EH (cell line): ENCODE results near the gene KCTD2.
"Not testable (repeated sequence)": the region's sequence is repeated elsewhere in the genome, so short reads cannot be mapped to it uniquely, and the experiment has no call there.

ENCODE experiments used
- DNase-seq: peaks from one replicate; pipeline ENCODE4 v3.0.0-alpha.2; 2015; ENCODE audit warnings: low read depth

Gene KCTD2

GRCh38 chr17:75020331-75021110, 26.5 kb upstream of the KCTD2 start:
- DNase-seq = no peak

GRCh38 chr17:75024686-75025397, 22.2 kb upstream of the KCTD2 start:
- no peak for DNase-seq

- DNase-seq = not testable (repeated sequence)
Observed at GRCh38 chr17:75025398-75025734, 21.7 kb upstream of the KCTD2 start.

GRCh38 chr17:75026650-75027049, 20.4 kb upstream of the KCTD2 start:
- not testable (repeated sequence) for DNase-seq

- DNase-seq = no peak
Observed at GRCh38 chr17:75030161-75030560, 16.9 kb upstream of the KCTD2 start.

GRCh38 chr17:75031972-75032719, 14.9 kb upstream of the KCTD2 start:
- DNase-seq = peak; percentile 89

GRCh38 chr17:75032720-75033280, 14.2 kb upstream of the KCTD2 start:
- peak; percentile 48 for DNase-seq

- DNase-seq = peak; percentile 93
Observed at GRCh38 chr17:75033346-75034235, 13.4 kb upstream of the KCTD2 start.

GRCh38 chr17:75034236-75034908, 12.7 kb upstream of the KCTD2 start:
- DNase-seq = peak; percentile 93

GRCh38 chr17:75036643-75037268, 10.3 kb upstream of the KCTD2 start:
- peak; percentile 67 for DNase-seq

GRCh38 chr17:75039238-75039637, 7.8 kb upstream of the KCTD2 start:
- no peak for DNase-seq

GRCh38 chr17:75041656-75042280, 5.3 kb upstream of the KCTD2 start:
- DNase-seq = no peak

GRCh38 chr17:75043789-75044188, 3.2 kb upstream of the KCTD2 start:
- not testable (repeated sequence) for DNase-seq

- DNase-seq = no peak
Observed at GRCh38 chr17:75044716-75045115, 2.3 kb upstream of the KCTD2 start.

- not testable (repeated sequence) for DNase-seq
Observed at GRCh38 chr17:75045946-75046406, 1.0 kb upstream of the KCTD2 start.

GRCh38 chr17:75047398-75048098, 523 bp downstream of the KCTD2 start:
- peak; percentile 6 for DNase-seq

GRCh38 chr17:75048249-75048878, 1.3 kb downstream of the KCTD2 start:
- DNase-seq = peak; percentile 37

- DNase-seq = no peak
Observed at GRCh38 chr17:75049057-75049456, 2.0 kb downstream of the KCTD2 start.

GRCh38 chr17:75049706-75050105, 2.7 kb downstream of the KCTD2 start:
- DNase-seq = no peak
